Right lobe of liver (tissue), 4 donors: ENCODE results near the gene ZNF592.

Experiments
- POLR2A ChIP-seq: fragments of 450-650 bp; IDR thresholded peaks from one replicate; pipeline ENCODE4 v1.6.1; 2017; ENCODE audit warnings: antibody characterized with exemption, mild to moderate bottlenecking
- TF ChIP-seq, protein P1 (sequence below), 4 donors: fragments of 200-600 bp in 3 of 4; fragments of 450-650 bp in 1 of 4; IDR thresholded peaks; one replicate each; pipeline versions ENCODE4 v1.5.1 to v1.8.0; 2016 to 2022; ENCODE audit warnings: antibody characterized with exemption in 4 of 4, mild to moderate bottlenecking in 2 of 4
- donor health status: DM: no; HTN: no; CAD: no.
- donor health status: DM: no; HTN: no; CAD: no.
- donor health status: DM: no; HTN: yes; CAD: no.

DNA sequence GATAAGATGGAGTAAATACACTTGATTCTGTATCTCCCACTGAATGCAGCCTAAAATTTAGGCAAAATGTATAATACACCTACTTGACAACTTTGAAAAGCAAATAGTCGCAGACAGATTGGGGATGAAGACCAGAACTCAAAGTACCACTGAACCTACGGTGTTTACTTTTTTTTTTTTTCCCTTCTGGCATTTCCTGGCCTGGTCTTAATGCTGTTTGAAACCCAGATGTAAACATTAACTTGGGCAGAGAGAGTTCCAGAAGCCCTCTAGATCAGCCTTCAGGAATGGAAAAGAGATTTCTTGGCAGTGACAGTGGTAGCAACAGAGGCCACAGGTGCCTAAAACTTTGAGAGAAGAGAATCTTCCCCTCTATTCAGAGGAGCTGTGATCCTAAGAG is 96.6 kb downstream of the ZNF592 start:
- TF ChIP-seq, protein P1, sequence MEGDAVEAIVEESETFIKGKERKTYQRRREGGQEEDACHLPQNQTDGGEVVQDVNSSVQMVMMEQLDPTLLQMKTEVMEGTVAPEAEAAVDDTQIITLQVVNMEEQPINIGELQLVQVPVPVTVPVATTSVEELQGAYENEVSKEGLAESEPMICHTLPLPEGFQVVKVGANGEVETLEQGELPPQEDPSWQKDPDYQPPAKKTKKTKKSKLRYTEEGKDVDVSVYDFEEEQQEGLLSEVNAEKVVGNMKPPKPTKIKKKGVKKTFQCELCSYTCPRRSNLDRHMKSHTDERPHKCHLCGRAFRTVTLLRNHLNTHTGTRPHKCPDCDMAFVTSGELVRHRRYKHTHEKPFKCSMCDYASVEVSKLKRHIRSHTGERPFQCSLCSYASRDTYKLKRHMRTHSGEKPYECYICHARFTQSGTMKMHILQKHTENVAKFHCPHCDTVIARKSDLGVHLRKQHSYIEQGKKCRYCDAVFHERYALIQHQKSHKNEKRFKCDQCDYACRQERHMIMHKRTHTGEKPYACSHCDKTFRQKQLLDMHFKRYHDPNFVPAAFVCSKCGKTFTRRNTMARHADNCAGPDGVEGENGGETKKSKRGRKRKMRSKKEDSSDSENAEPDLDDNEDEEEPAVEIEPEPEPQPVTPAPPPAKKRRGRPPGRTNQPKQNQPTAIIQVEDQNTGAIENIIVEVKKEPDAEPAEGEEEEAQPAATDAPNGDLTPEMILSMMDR (IDR thresholded peaks at IDR 0.05): no peak
- TF ChIP-seq POLR2A: no peak
